Right renal pelvis (tissue), 4 donors: ENCODE results near the gene HEMK1. TPM values are rescaled to one million over a fixed set of nuclear protein-coding genes. Genes with fewer than 3 reads are reported as not detected.

Experiments used
- DNase-seq, 4 donors: peaks; one replicate each; pipeline ENCODE4 v3.0.0-alpha.2; 2013; ENCODE audit warnings: low read depth in 4 of 4, low spot score in 3 of 4, missing footprints in 1 of 4
- polyA plus RNA-seq, 4 donors: library from polyadenylated mRNA; unstranded; fragments of 120-200 nt; gene quantifications; one replicate each; pipeline ENCODE4 v1.2.1, GENCODE V29; 2013; ENCODE audit not compliant: insufficient read length in 4 of 4

Gene HEMK1
- 10 to 100 TPM; 21.9 to 27.6 (median 23.4) TPM for polyA plus RNA-seq

- peak; percentile 89 to 95 (median 93) for DNase-seq
Measured at GRCh38 chr3:50568947-50569749, at the start of gene HEMK1. Gene HEMK1, plus strand, starts transcription at chr3:50569522. Its CDS starts 1,583 bp downstream, at chr3:50571105.

- no peak for DNase-seq
Measured at GRCh38 chr3:50520849-50521248, 48.5 kb upstream of the HEMK1 start.

- DNase-seq = no peak
Measured at GRCh38 chr3:50521572-50521971, 47.8 kb upstream of the HEMK1 start.

GRCh38 chr3:50523279-50523811 lies 46.0 kb upstream of the HEMK1 start:
- peak in 1 of 4 donors; percentile 72 for DNase-seq

GRCh38 chr3:50524746-50525145 lies 44.6 kb upstream of the HEMK1 start:
- no peak for DNase-seq

GRCh38 chr3:50525191-50525910 lies 44.0 kb upstream of the HEMK1 start:
- DNase-seq = no peak

GRCh38 chr3:50525987-50526386 lies 43.3 kb upstream of the HEMK1 start:
- no peak for DNase-seq

- no peak for DNase-seq
Measured at GRCh38 chr3:50530001-50530970, 39.0 kb upstream of the HEMK1 start.

- no peak for DNase-seq
Measured at GRCh38 chr3:50531201-50531600, 38.1 kb upstream of the HEMK1 start.

GRCh38 chr3:50532062-50532705 lies 37.1 kb upstream of the HEMK1 start:
- DNase-seq = no peak

GRCh38 chr3:50533316-50533715 lies 36.0 kb upstream of the HEMK1 start:
- DNase-seq = no peak

- DNase-seq = no peak
Measured at GRCh38 chr3:50533807-50534461, 35.4 kb upstream of the HEMK1 start.

- no peak for DNase-seq
Measured at GRCh38 chr3:50534681-50535330, 34.5 kb upstream of the HEMK1 start.

GRCh38 chr3:50536471-50537180 lies 32.7 kb upstream of the HEMK1 start:
- no peak for DNase-seq

GRCh38 chr3:50537421-50538129 lies 31.7 kb upstream of the HEMK1 start:
- DNase-seq = no peak

- DNase-seq = no peak
Measured at GRCh38 chr3:50539356-50540286, 29.7 kb upstream of the HEMK1 start.
